Small intestine (tissue), 7 donors: Measurements from ENCODE around the gene HIPK2. TPM values are rescaled to one million over a fixed set of nuclear protein-coding genes. Genes with fewer than 3 reads are reported as not detected.

ENCODE experiments used
- DNase-seq, 2 donors: peaks; one replicate each; pipeline versions ENCODE4 v3.0.0 to v3.0.0-alpha.2; 2013
- FAIRE-seq: peaks from 2 replicates; lab custom pipeline; 2012; peaks lifted over from hg19 to GRCh38; lab: Jason Lieb, UNC
- H3K27ac ChIP-seq, 3 donors: one replicate each; pipeline ENCODE4 v1.5.1; 2013; ENCODE audit warnings: low read length in 2 of 3, mild to moderate bottlenecking in 2 of 3, control low read depth in 1 of 3, inconsistent platforms in 1 of 3, low read depth in 1 of 3, moderate library complexity in 1 of 3
- H3K27me3 ChIP-seq, 3 donors: one replicate each; pipeline ENCODE4 v1.6.1; 2013; ENCODE audit warnings: low read length in 3 of 3, inconsistent platforms in 1 of 3; ENCODE audit not compliant: control insufficient read depth in 3 of 3, insufficient read depth in 3 of 3
- H3K36me3 ChIP-seq, 3 donors: one replicate each; pipeline ENCODE4 v1.6.1; 2013; ENCODE audit warnings: low read length in 3 of 3, inconsistent platforms in 1 of 3, low read depth in 1 of 3, mild to moderate bottlenecking in 1 of 3, moderate library complexity in 1 of 3; ENCODE audit not compliant: control insufficient read depth in 3 of 3, insufficient read depth in 2 of 3
- H3K4me1 ChIP-seq, 3 donors: one replicate each; pipeline ENCODE4 v1.6.1; 2013; ENCODE audit warnings: low read length in 2 of 3, inconsistent platforms in 1 of 3, low read depth in 1 of 3, mild to moderate bottlenecking in 1 of 3, moderate library complexity in 1 of 3; ENCODE audit not compliant: control insufficient read depth in 3 of 3, insufficient read depth in 2 of 3
- H3K4me3 ChIP-seq, 3 donors: one replicate each; pipeline ENCODE4 v1.5.1; 2013; ENCODE audit warnings: low read length in 3 of 3, control low read depth in 1 of 3, inconsistent platforms in 1 of 3, low read depth in 1 of 3, mild to moderate bottlenecking in 1 of 3, moderate library complexity in 1 of 3
- H3K9me3 ChIP-seq, 2 donors: one replicate each; pipeline ENCODE4 v1.6.1; 2013; ENCODE audit warnings: low read depth in 1 of 2, low read length in 1 of 2; ENCODE audit not compliant: control insufficient read depth in 2 of 2, insufficient read depth in 1 of 2
- WGBS, 3 donors: extraction: QIAGEN DNeasy Blood & Tissue Kit; methylation state at CpG; one replicate each; pipeline ENCODE4 v1.1.7; 2013; 5-methylcytosine and 5-hydroxymethylcytosine counted together
- polyA plus RNA-seq, 4 donors: library from polyadenylated mRNA; stranded (reverse) in 3 of 4; unstranded in 1 of 4; fragments of 200-250 nt in 3 of 4; fragments of 120-200 nt in 1 of 4; gene quantifications; one replicate each; pipeline versions ENCODE4 v1.2.1 to v1.2.3, GENCODE V29; 2013
- donor health status: healthy with polysubstance abuse.
- donor health status: control.
- donor health status: control.
- donor health status: Bipolar disorder and iron deficiency.
- donor health status: healthy.

The HIPK2 gene
- polyA plus RNA-seq, 4 donors, result 3.2 to 11.4 (median 7.2) TPM

DNA sequence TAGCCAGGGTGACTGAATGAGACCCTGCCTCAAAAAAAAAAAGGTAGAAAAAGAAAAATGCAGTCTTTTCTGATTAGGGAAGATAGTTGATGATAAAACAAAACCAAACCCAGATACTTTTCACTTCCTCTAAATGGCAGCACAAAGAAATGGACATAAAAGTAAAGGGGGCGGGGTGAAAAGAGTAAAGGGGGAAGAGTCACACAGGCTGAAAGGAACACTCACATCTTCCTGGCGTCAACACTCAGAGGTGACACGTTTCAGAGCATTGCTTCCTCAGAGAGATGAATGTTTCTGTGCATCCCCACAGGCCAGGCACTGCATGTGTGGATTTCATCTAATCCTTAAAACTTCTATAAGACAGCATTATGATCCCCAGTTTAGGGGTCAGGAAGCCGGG lies 81.2 kb downstream of the HIPK2 start:
- Histone ChIP-seq H3K4me1 (peaks cover under 1 to 6% (median 2%) of the 10 kb centered on the region in 3 donors), H3K4me3 (no peak overlapping the region), H3K27me3 (no peaks in the 10 kb centered on the region), H3K27ac (peak overlapping the region in 1 of 3 donors; percentile 38), H3K9me3 (no peaks in the 10 kb centered on the region), H3K36me3 (peaks cover 0 to 33% (median 0%) of the 10 kb centered on the region in 3 donors)
- no peak for FAIRE-seq
- WGBS, 3 donors, result 73 to 84% (median 75%) methylated on average over 4 of the region's 4 CpGs
- DNase-seq, result no peak

- no peak overlapping the region for H3K27ac ChIP-seq
- no peak overlapping the region for H3K4me3 ChIP-seq
- peaks cover 0 to 28% (median 0%) of the 10 kb centered on the region in 3 donors for H3K36me3 ChIP-seq
- H3K27me3 ChIP-seq, result no peaks in the 10 kb centered on the region
- H3K4me1 ChIP-seq, result peaks cover 2 to 9% (median 3%) of the 10 kb centered on the region in 3 donors
- no peaks in the 10 kb centered on the region for H3K9me3 ChIP-seq
- FAIRE-seq (no peak), DNase-seq (no peak)
- 81 to 93% (median 87%) methylated on average over 1 of the region's 1 CpG for WGBS, 3 donors
These were observed 82.2 kb downstream of the HIPK2 start for GRCh38 chr7:139695588-139695987.

DNA sequence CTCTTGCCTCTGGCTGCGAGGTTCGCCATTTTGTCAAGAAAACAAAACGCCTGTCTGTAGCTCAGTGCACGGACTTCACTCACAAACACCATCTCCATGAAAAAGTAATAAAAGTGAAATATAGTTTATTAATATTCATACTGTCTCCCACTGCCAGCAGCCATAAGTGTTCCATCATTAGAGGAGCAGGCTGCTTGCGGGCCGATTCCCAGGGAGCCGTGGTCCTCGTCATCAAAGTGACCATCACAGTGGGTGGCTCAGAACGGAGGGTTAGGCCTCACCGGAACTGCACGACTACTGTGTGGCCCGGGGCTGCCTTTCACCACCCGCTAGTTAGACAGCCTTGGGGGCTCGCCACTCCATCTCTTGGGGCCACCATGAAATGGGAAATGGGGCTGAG lies 82.7 kb downstream of the HIPK2 start:
- no peaks in the 10 kb centered on the region for H3K27me3 ChIP-seq
- H3K36me3 ChIP-seq, result peaks cover 0 to 27% (median 3%) of the 10 kb centered on the region in 3 donors
- no peak overlapping the region for H3K27ac ChIP-seq
- no peak for DNase-seq
- no peaks in the 10 kb centered on the region for H3K9me3 ChIP-seq
- no peak overlapping the region for H3K4me3 ChIP-seq
- FAIRE-seq, result no peak
- H3K4me1 ChIP-seq, result peaks cover 2 to 9% (median 3%) of the 10 kb centered on the region in 3 donors
- 95 to 97% (median 95%) methylated on average over 14 of the region's 14 CpGs for WGBS, 3 donors

GRCh38 chr7:139694389-139694676 lies 83.5 kb downstream of the HIPK2 start:
- no peaks in the 10 kb centered on the region for H3K9me3 ChIP-seq
- no peak overlapping the region for H3K4me3 ChIP-seq
- peaks cover 2 to 9% (median 3%) of the 10 kb centered on the region in 3 donors for H3K4me1 ChIP-seq
- no peaks in the 10 kb centered on the region for H3K27me3 ChIP-seq
- no peak overlapping the region for H3K27ac ChIP-seq
- FAIRE-seq (no peak), DNase-seq (no peak)
- peaks cover 0 to 20% (median 3%) of the 10 kb centered on the region in 3 donors for H3K36me3 ChIP-seq
- WGBS, 3 donors, result 93 to 94% (median 94%) methylated on average over 8 of the region's 8 CpGs

GRCh38 chr7:139693651-139694388 lies 84.0 kb downstream of the HIPK2 start:
- Histone ChIP-seq H3K36me3 (peaks cover 0 to 21% (median 3%) of the 10 kb centered on the region in 3 donors), H3K27ac (no peak overlapping the region), H3K4me3 (no peak overlapping the region), H3K27me3 (no peaks in the 10 kb centered on the region), H3K4me1 (peaks cover 2 to 9% (median 3%) of the 10 kb centered on the region in 3 donors), H3K9me3 (no peaks in the 10 kb centered on the region)
- FAIRE-seq, result no peak
- 78 to 81% (median 80%) methylated on average over 8 of the region's 8 CpGs for WGBS, 3 donors
- no peak for DNase-seq

GRCh38 chr7:139692723-139693122 lies 85.1 kb downstream of the HIPK2 start:
- no peaks in the 10 kb centered on the region for H3K27me3 ChIP-seq
- 76 to 87% (median 80%) methylated on average over 6 of the region's 6 CpGs for WGBS, 3 donors
- H3K36me3 ChIP-seq, result peaks cover 0 to 22% (median 3%) of the 10 kb centered on the region in 3 donors
- H3K4me3 ChIP-seq, result no peak overlapping the region
- H3K27ac ChIP-seq, result no peak overlapping the region
- H3K9me3 ChIP-seq, result no peaks in the 10 kb centered on the region
- H3K4me1 ChIP-seq, result peaks cover 2 to 9% (median 3%) of the 10 kb centered on the region in 3 donors
- no peak for DNase-seq
- FAIRE-seq, result no peak

DNA sequence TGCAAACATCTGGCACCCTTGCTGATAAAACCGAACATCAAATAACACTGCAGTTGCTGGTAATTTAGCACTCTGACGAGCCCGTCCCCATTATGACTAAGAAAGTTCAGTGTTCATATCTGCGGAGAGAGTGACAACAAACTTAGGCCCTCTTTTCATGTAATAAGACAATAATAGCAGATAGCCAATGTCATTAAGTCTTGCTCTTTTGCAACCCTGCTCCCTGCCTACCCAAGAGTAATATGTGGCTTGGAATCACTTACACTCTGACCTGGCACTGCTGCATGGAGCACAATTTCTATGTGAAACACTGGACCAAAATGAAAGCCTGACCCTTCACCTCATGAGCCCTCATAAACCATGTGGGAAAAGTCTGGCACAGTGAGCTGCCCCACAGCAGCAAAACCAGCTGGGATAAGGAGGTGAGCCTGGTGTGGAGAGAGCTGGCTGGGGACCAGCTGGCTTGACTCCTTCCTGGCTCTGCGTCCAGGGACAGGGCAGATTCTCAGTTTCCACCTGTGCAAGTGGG lies 86.5 kb downstream of the HIPK2 start:
- Histone ChIP-seq H3K36me3 (peaks cover 0 to 22% (median 3%) of the 10 kb centered on the region in 3 donors), H3K27ac (peak overlapping the region in 2 of 3 donors; percentile 8 to 33), H3K4me1 (peaks cover 2 to 9% (median 3%) of the 10 kb centered on the region in 3 donors), H3K9me3 (peaks cover 0 to 4% of the 10 kb centered on the region in 2 donors), H3K27me3 (no peaks in the 10 kb centered on the region), H3K4me3 (no peak overlapping the region)
- DNase-seq (peak; percentile 69 to 87), FAIRE-seq (no peak)
- 12 to 61% (median 24%) methylated on average over 5 of the region's 5 CpGs for WGBS, 3 donors

DNA sequence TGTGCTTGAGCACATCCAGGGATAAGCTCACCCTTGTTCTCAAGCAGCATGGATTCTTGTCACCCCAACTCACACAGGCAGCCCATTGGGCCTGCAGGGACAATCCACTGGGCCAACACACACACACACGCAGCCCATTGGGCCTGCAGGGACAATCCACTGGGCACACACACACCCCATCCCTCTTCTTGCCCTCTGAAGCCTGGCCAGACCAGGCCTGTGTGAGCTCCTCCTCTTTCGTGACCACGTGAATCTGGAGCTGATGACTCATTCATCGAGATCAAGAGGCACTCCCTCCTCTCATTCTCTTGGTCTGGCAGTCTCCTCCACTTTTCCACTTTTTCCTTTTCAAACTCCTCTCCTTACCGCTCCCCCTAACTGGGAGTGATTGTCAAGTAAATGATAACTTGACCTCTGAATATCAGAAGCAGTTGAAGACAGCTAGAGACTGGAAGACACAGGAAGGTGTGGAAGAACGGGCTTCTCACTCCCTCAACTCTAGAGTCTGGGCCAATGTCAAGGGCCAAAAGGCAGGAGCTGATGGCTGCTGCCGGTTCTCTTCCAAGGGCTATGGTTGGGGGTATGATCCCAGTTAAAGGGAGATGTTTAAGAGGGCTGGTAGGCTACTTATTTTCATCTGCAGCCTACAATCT lies 89.7 kb downstream of the HIPK2 start:
- no peak overlapping the region for H3K27ac ChIP-seq

More for the DNA sequence above, 89.7 kb downstream of the HIPK2 start:
- Histone ChIP-seq H3K4me1 (peaks cover 2 to 13% (median 3%) of the 10 kb centered on the region in 3 donors), H3K9me3 (peaks cover 0 to 13% of the 10 kb centered on the region in 2 donors), H3K27me3 (no peaks in the 10 kb centered on the region), H3K4me3 (no peak overlapping the region), H3K36me3 (peaks cover 0 to 13% (median 3%) of the 10 kb centered on the region in 3 donors)
- 75 to 86% (median 84%) methylated on average over 7 of the region's 7 CpGs for WGBS, 3 donors
- DNase-seq, result peak in 1 of 2 donors; percentile 34
- FAIRE-seq, result no peak
